SK-N-MC (cell line): ENCODE measurements around the gene PPIL3.
A peak's percentile ranks its signal among the peaks of the same experiment; 100 is the strongest.

Source experiments
- DNase-seq: peaks from one replicate; pipeline ENCODE4 v3.0.0-alpha.2; 2011; ENCODE audit warnings: low read depth, low spot score
- H3K27ac ChIP-seq: fragments of 200-600 bp; sonication (generic); 2 replicates; pipeline ENCODE4 v1.5.1; 2016; ENCODE audit warnings: mixed run types
- H3K36me3 ChIP-seq: fragments of 200-600 bp; sonication (generic); 2 replicates; pipeline ENCODE4 v1.6.1; 2017; ENCODE audit warnings: antibody characterized with exemption, low read length, mixed read lengths; ENCODE audit not compliant: insufficient read depth
- H3K4me3 ChIP-seq: fragments of 200-600 bp; sonication (generic); 2 replicates; pipeline ENCODE4 v1.5.1; 2016
- H3K9ac ChIP-seq: fragments of 200-600 bp; sonication (generic); 2 replicates; pipeline ENCODE4 v1.8.0; 2017; ENCODE audit warnings: mixed run types, mixed read lengths; ENCODE audit not compliant: insufficient read length
- H3K9me3 ChIP-seq: fragments of 200-600 bp; sonication (generic); 2 replicates; pipeline ENCODE4 v1.6.1; 2017; ENCODE audit warnings: low read depth, mild to moderate bottlenecking, antibody characterized with exemption, low read length, moderate library complexity, mixed read lengths
- EZH2 ChIP-seq: fragments of 200-600 bp; sonication (generic); IDR thresholded peaks from one replicate; pipeline ENCODE4 v1.6.1; 2017; ENCODE audit warnings: antibody characterized with exemption
- FOXP2 ChIP-seq: optimal IDR thresholded peaks from 2 replicates; pipeline ENCODE3; 2011; ENCODE audit warnings: mild to moderate bottlenecking, moderate library complexity; ENCODE audit not compliant: insufficient read depth; ENCODE audit errors: extremely low read length, control extremely low read depth
- POLR2AphosphoS5 ChIP-seq: IDR thresholded peaks from 2 replicates; pipeline ENCODE4 v1.6.1; 2012; ENCODE audit warnings: mild to moderate bottlenecking, low read depth, low read length, borderline replicate concordance

PPIL3 gene

GRCh38 chr2:200888704-200889625, at the start of gene PPIL3, which contains the start of gene NIF3L1:
TSS of gene PPIL3 (minus strand) at chr2:200889077. CDS start at chr2:200887615, 1,462 bp downstream.
TSS of gene NIF3L1 (plus strand) at chr2:200889371. CDS start at chr2:200891944, 2,573 bp downstream.
- peaks cover 20% of the 10 kb centered on the region for H3K36me3 ChIP-seq

DNA sequence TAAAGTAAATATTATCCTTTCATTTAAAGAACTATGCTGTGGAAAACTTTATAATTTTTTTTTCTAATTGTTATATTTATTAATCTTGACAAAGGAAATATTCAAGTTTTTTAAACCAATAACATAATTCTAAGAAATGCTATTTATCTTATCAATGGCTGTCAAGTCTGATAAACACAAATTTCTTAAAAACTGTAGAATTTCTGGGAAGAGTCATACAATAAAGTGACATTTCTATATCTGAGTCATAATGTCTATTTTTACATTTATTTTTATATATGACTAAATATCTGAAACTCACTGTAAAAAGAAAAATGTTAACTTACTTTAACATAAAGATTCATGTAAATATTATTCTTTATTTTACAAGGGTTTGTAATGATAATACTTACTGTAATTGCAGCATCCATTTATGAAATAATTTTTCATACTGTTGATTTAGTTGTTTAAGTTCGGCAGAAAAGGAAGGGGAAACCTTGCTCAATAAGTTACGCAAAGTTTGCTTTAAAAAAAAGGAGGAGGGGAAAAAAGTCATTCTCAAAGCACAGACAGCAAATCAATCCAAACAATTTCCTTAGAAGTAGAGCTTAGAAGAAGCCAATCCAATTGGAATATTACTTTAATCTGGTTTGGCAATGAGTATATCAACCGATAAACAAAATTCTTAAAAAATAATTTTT, 42.2 kb upstream of the PPIL3 start:
- Histone ChIP-seq H3K27ac (peak overlapping the region; percentile 10; the same call in 1 of the 2 replicates), H3K9me3 (no peaks in the 10 kb centered on the region), H3K36me3 (peaks cover 57% of the 10 kb centered on the region), H3K9ac (no peak overlapping the region), H3K4me3 (no peak overlapping the region)
- no peak for DNase-seq
- TF ChIP-seq EZH2 = no peak
- TF ChIP-seq POLR2AphosphoS5 = no peak
- TF ChIP-seq FOXP2 = no peak

More at GRCh38 chr2:200888704-200889625, at the start of gene PPIL3, which contains the start of gene NIF3L1:
- H3K9me3 ChIP-seq = no peaks in the 10 kb centered on the region
- peak within 1 kb of the TSS; percentile 100 for H3K4me3 ChIP-seq
- peak; percentile 97 for DNase-seq
- H3K27ac ChIP-seq = peak within 1 kb of the TSS; percentile 97
- H3K9ac ChIP-seq = peak within 1 kb of the TSS; percentile 100
- TF ChIP-seq EZH2 (no peak), FOXP2 (peak; percentile 83), POLR2AphosphoS5 (peak; percentile 62; the same call in 1 of the 2 replicates)

GRCh38 chr2:200929334-200930249, 40.7 kb upstream of the PPIL3 start:
- Histone ChIP-seq H3K9me3 (no peaks in the 10 kb centered on the region), H3K27ac (no peak overlapping the region), H3K4me3 (no peak overlapping the region), H3K9ac (no peak overlapping the region), H3K36me3 (peaks cover 49% of the 10 kb centered on the region)
- no peak for DNase-seq
- no peak for TF ChIP-seq FOXP2
- TF ChIP-seq POLR2AphosphoS5 = no peak
- no peak for TF ChIP-seq EZH2

- Histone ChIP-seq H3K4me3 (no peak overlapping the region), H3K36me3 (peaks cover 67% of the 10 kb centered on the region), H3K27ac (no peak overlapping the region), H3K9me3 (no peaks in the 10 kb centered on the region), H3K9ac (no peak overlapping the region)
- TF ChIP-seq FOXP2 = no peak
- no peak for TF ChIP-seq EZH2
- no peak for TF ChIP-seq POLR2AphosphoS5
- no peak for DNase-seq
Measured at GRCh38 chr2:200922439-200922838, 33.6 kb upstream of the PPIL3 start.

DNA sequence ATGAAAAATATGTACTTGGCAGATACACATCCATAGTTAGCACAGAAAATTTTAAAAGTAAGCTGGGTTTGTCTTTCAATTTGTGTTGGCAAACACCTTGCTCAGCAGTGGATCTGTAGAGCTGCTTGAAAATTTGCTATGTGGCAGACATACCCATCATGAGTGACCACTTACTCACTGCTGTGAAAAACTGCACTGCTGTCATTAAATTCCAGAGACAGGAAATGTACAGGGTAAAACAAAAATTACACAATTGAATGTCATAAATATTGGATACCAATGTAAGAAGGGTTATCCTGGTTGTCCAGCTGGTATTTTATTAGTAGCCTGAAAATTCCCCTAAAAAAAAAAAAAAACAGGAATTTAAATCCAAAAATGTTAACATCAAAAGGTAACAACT, 24.8 kb upstream of the PPIL3 start:
- Histone ChIP-seq H3K9me3 (no peaks in the 10 kb centered on the region), H3K9ac (no peak overlapping the region), H3K27ac (no peak overlapping the region), H3K4me3 (no peak overlapping the region), H3K36me3 (peaks cover 78% of the 10 kb centered on the region)
- no peak for TF ChIP-seq POLR2AphosphoS5
- TF ChIP-seq EZH2 = no peak
- no peak for TF ChIP-seq FOXP2
- DNase-seq = no peak

DNA sequence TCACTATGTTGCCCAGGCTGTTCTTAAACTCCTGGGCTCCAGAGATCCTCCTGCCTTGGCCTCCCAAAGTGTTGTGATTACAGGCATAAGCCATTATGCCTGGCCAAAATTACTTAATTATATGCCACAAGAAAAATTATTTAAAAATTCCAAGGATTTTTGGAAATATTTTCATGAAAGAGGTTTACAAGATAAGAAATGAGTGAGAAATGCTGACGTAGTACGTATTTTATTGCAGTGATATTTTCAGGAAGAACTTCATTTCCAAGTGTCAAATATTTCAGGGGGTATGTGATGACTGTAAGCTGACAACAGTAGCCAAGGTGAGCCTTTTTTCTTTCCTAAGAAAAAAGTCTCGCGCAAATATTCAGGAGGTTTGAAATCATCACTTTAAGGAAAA, 21.1 kb upstream of the PPIL3 start:
- TF ChIP-seq POLR2AphosphoS5 (no peak), FOXP2 (no peak), EZH2 (no peak)
- H3K4me3 ChIP-seq = no peak overlapping the region
- H3K36me3 ChIP-seq = peaks cover 66% of the 10 kb centered on the region
- no peak overlapping the region for H3K9ac ChIP-seq
- no peak for DNase-seq
- H3K9me3 ChIP-seq = no peaks in the 10 kb centered on the region
- no peak overlapping the region for H3K27ac ChIP-seq

- no peak for DNase-seq
- no peak overlapping the region for H3K4me3 ChIP-seq
- H3K27ac ChIP-seq = no peak overlapping the region
- no peak for TF ChIP-seq POLR2AphosphoS5
- TF ChIP-seq EZH2 = no peak
- TF ChIP-seq FOXP2 = no peak
- peaks cover 66% of the 10 kb centered on the region for H3K36me3 ChIP-seq
- H3K9ac ChIP-seq = no peak overlapping the region
- H3K9me3 ChIP-seq = no peaks in the 10 kb centered on the region
Measured at GRCh38 chr2:200905618-200906296, 16.9 kb upstream of the PPIL3 start.
